MCF 10A (cell line): Measurements from ENCODE around the gene RBM11. TPM values are rescaled to one million over a fixed set of nuclear protein-coding genes. Genes with fewer than 3 reads are reported as not detected.
"Not testable (repeated sequence)": the region's sequence is repeated elsewhere in the genome, so short reads cannot be mapped to it uniquely, and the experiment has no call there.

Experiments used
- Bru-seq: library from RNA; stranded (reverse); fragments of 400-500 nt; gene quantifications from one replicate; lab custom pipeline; 2021; lab: Mats Ljungman, UMichigan
- BruChase-seq, 2 experiments: library from RNA; stranded (reverse); fragments of 400-500 nt; gene quantifications; one replicate each; lab custom pipeline; 2021; lab: Mats Ljungman, UMichigan
- BruUV-seq: library from RNA; stranded (reverse); fragments of 400-500 nt; replicated peaks from 2 replicates; lab custom pipeline; 2021; lab: Mats Ljungman, UMichigan
- CTCF ChIA-PET: fragments of 300-600 bp; sonication (Branson Sonifier 250); formaldehyde crosslinking; extraction: SDS; loops from one replicate; lab custom pipeline; 2021; ENCODE audit warnings: antibody characterized with exemption, inconsistent platforms; lab: Yijun Ruan, JAX
- POLR2A ChIA-PET: fragments of 300-600, 350-650 bp; sonication (Branson Sonifier 250); formaldehyde crosslinking; extraction: SDS; loops from one replicate; lab custom pipeline; 2020; ENCODE audit warnings: antibody characterized with exemption, inconsistent platforms; lab: Yijun Ruan, JAX
- DNase-seq: peaks from one replicate; pipeline ENCODE4 v3.0.0-alpha.2; 2018; ENCODE audit not compliant: unreplicated experiment
- H3K27ac Mint-ChIP-seq: one replicate; pipeline ENCODE4 v1.8.0; 2022; ENCODE audit warnings: mild to moderate bottlenecking, low read depth, mixed read lengths; ENCODE audit not compliant: unreplicated experiment
- H3K27me3 Mint-ChIP-seq: one replicate; pipeline ENCODE4 v1.8.0; 2022; ENCODE audit warnings: mixed read lengths; ENCODE audit not compliant: insufficient read depth, unreplicated experiment
- H3K36me3 Mint-ChIP-seq: one replicate; pipeline ENCODE4 v1.8.0; 2022; ENCODE audit warnings: mild to moderate bottlenecking, moderate library complexity, mixed read lengths; ENCODE audit not compliant: insufficient read depth, unreplicated experiment
- H3K4me1 Mint-ChIP-seq: one replicate; pipeline ENCODE4 v1.8.0; 2022; ENCODE audit warnings: mixed read lengths; ENCODE audit not compliant: insufficient read depth, unreplicated experiment
- H3K4me3 Mint-ChIP-seq: one replicate; pipeline ENCODE4 v1.8.0; 2022; ENCODE audit warnings: mild to moderate bottlenecking, moderate library complexity, mixed read lengths; ENCODE audit not compliant: unreplicated experiment
- H3K9me3 Mint-ChIP-seq: one replicate; pipeline ENCODE4 v1.8.0; 2022; ENCODE audit warnings: mixed read lengths; ENCODE audit not compliant: unreplicated experiment
- intact Hi-C: fragments of 100-400 bp; cut with micrococcal nuclease; formaldehyde crosslinking; loops from 2 replicates; pipeline ENCODE4 v1.14.1; 2022
- long read RNA-seq: library from polyadenylated mRNA; stranded (forward); transcript quantifications from one replicate; pipeline ENCODE4 v2.0.0, GENCODE V29; 2022
- total RNA-seq: library from RNA; stranded (reverse); gene quantifications from 2 replicates; pipeline ENCODE4 v1.2.3, GENCODE V29; 2022
- TF ChIP-seq, protein P1 (sequence below): fragments of 200-600 bp; IDR thresholded peaks from one replicate; pipeline ENCODE4 v1.8.0; 2022; ENCODE audit warnings: antibody characterized with exemption, mild to moderate bottlenecking; ENCODE audit not compliant: unreplicated experiment

The RBM11 gene, protein sequence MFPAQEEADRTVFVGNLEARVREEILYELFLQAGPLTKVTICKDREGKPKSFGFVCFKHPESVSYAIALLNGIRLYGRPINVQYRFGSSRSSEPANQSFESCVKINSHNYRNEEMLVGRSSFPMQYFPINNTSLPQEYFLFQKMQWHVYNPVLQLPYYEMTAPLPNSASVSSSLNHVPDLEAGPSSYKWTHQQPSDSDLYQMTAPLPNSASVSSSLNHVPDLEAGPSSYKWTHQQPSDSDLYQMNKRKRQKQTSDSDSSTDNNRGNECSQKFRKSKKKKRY
- total RNA-seq (3.9 and 5.1 TPM in 2 replicates), Bru-seq, nascent RNA (percentile 47 among the genes with signal in this experiment), BruChase-seq, experiment 1, labeled RNA remaining after a 6-hour chase (percentile 47 among the genes with signal in this experiment), BruChase-seq, experiment 2, labeled RNA remaining after a 2-hour chase (percentile 55 among the genes with signal in this experiment)
- long read RNA-seq, partial matches to known transcripts: 0 of 5 reads
- long read RNA-seq, other reads (novel, unspliced or antisense): 2 of 5 reads

DNA sequence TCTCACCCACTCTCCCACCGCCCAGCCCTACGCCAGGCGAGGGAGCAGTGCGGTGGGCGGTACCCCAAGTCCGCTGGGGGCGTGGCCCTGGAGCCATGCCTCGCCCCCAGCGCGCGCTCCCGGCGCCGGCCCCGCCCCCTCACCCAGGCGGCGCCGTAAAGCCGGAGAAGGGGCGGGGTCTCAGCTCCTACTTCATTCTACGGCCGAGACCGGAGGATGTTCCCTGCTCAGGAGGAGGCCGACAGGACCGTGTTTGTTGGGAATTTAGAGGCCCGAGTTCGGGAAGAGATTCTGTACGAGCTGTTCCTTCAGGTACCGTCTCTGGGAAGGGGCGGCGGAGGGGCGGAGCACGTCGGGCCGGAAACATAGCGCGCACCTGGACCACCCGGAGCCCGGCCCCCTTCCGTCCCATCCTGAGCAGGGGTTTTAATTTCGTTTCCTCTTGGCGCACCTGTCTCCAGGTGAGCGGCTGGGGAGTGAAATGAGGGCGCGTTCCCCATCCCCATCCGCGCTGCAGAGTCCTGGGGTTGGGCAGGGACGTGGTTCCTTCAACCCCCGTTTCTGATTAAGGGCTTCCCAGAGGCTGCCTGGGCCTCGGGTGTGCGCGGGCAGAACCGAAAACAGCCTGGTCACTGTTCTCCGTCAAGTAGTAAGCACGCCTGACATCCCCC, at the start of gene RBM11:
Gene RBM11, plus strand, starts transcription at position 187 of the 671 bp plus-strand sequence. Its CDS starts 30 bp downstream, at position 217.
- Mint-ChIP-seq H3K4me1 (no peaks in the 10 kb centered on the region), H3K27ac (no peak within 1 kb of the TSS), H3K27me3 (peaks cover 24% of the 10 kb centered on the region), H3K9me3 (no peaks in the 10 kb centered on the region), H3K4me3 (peak within 1 kb of the TSS; percentile 73), H3K36me3 (no peaks in the 10 kb centered on the region)
- POLR2A ChIA-PET: interaction anchor here (0.6 to 1.8 kb wide), 9 partner anchors 10 to 167 kb away, joined by 3 to 9 read pairs (median 3); partner anchors contain the start of gene HSPA13
- DNase-seq: peak; percentile 83
- TF ChIP-seq, protein P1, sequence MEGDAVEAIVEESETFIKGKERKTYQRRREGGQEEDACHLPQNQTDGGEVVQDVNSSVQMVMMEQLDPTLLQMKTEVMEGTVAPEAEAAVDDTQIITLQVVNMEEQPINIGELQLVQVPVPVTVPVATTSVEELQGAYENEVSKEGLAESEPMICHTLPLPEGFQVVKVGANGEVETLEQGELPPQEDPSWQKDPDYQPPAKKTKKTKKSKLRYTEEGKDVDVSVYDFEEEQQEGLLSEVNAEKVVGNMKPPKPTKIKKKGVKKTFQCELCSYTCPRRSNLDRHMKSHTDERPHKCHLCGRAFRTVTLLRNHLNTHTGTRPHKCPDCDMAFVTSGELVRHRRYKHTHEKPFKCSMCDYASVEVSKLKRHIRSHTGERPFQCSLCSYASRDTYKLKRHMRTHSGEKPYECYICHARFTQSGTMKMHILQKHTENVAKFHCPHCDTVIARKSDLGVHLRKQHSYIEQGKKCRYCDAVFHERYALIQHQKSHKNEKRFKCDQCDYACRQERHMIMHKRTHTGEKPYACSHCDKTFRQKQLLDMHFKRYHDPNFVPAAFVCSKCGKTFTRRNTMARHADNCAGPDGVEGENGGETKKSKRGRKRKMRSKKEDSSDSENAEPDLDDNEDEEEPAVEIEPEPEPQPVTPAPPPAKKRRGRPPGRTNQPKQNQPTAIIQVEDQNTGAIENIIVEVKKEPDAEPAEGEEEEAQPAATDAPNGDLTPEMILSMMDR: no peak
- TSS peak; percentile 52 for BruUV-seq
- intact Hi-C loops: no loop called here
- CTCF ChIA-PET: interaction anchor here (2.2 kb wide), 1 partner anchor 30 kb away, joined by 4 read pairs; no protein-coding TSS in a partner anchor

DNA sequence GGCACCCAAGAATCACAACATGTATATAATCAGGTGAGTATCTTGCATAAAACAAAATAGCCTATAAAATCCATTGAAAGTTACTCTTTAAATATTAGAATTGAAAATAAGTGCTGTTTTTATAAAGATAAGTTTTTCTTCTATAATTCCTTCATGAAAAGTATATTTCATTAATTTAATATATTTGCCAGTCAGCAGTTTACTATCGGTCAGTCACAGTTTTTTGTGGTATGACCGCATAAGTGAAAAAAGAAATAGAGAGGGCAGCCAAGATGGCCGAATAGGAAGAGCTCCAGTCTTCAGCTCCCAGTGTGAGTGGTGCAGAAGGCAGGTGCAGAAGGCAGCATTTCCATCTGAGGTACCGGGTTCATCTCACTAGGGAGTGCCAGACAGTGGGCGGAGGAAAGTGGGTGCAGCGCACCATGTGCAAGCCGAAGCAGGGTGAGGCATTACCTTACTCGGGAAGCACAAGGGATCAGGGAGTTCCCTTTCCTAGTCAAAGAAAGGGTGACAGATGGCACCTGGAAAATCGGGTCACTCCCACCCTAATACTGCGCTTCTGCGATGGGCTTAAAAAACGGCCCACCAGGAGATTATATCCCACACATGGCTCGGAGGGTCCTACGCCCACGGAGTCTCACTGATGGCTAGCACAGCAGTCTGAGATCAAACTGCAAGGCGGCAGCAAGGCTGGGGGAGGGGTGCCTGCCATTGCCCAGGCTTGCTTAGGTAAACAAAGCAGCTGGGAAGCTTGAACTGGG, 49.3 kb upstream of the RBM11 start:
- peak; percentile 77 for DNase-seq
- BruUV-seq, H3K9me3 Mint-ChIP-seq, H3K36me3 Mint-ChIP-seq, intact Hi-C loops, H3K27me3 Mint-ChIP-seq, H3K4me1 Mint-ChIP-seq, POLR2A ChIA-PET: not testable (repeated sequence)
- Mint-ChIP-seq H3K27ac (peak overlapping the region; percentile 14), H3K4me3 (peak overlapping the region; percentile 69)
- CTCF ChIA-PET: interaction anchor here (0.6 to 0.9 kb wide), 2 partner anchors 44 to 91 kb away, joined by 3 read pairs; no protein-coding TSS in a partner anchor

DNA sequence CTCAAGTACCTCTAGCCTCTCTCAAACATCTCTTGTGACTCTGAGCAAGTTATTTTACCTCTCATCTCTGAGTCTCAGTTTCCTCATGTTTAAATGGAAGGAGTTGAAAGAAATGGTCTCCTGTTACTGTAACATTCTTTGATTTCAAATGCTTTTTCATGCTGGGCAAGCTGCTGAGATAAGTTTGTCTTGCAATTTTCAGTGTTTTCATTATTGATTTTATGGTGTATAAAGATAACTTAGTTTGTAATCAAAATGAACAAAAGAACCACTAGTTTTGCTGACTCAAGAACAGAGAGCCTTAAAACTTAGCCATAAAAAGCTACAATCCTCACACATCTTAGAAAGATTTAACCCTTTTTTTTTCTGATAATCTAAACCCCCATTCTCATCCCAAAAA, 9.7 kb upstream of the RBM11 start:
- POLR2A ChIA-PET: interaction anchor here (1.1 kb wide), 1 partner anchor 10 kb away, joined by 5 read pairs; the partner anchor contains the start of gene RBM11
- TF ChIP-seq, protein P1: no peak
- intact Hi-C loops: no loop called here
- H3K27me3 Mint-ChIP-seq: peaks cover 72% of the 10 kb centered on the region
- peaks cover 2% of the 10 kb centered on the region for H3K9me3 Mint-ChIP-seq
- no TSS peak for BruUV-seq
- no peak for DNase-seq
- no peaks in the 10 kb centered on the region for H3K4me1 Mint-ChIP-seq
- no peak overlapping the region for H3K4me3 Mint-ChIP-seq
- H3K27ac Mint-ChIP-seq: no peak overlapping the region
- no peaks in the 10 kb centered on the region for H3K36me3 Mint-ChIP-seq
- CTCF ChIA-PET: interaction anchor here (0.5 to 0.8 kb wide), 2 partner anchors 19 to 230 kb away, joined by 3 read pairs; no protein-coding TSS in a partner anchor

DNA sequence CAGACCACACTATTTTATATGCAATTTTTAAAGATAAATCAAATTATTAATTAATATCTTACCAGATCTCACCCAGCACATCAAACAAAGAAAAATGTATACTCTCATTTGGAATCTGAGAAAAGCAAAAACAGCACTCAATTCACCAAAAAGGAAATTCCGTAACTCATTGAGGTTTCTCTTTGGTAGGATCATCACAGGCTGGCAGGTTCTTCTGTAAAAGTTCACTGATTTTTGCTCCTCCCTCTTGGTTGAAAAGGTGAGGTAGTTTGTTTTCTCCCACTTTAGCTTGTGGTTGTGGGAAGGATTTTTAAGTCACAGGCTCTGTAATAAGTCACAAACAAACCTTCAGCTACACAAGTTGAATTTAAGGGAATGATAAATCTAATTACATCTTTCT, 5.2 kb upstream of the RBM11 start, which contains the start of gene LIPI:
Gene LIPI, minus strand, starts transcription at position 218 of the 400 bp plus-strand sequence. Its CDS starts 110 bp downstream, at position 108.
- Mint-ChIP-seq H3K4me1 (no peaks in the 10 kb centered on the region), H3K4me3 (no peak within 1 kb of the TSS), H3K9me3 (no peaks in the 10 kb centered on the region), H3K27me3 (peaks cover 77% of the 10 kb centered on the region), H3K36me3 (no peaks in the 10 kb centered on the region), H3K27ac (no peak within 1 kb of the TSS)
- ChIA-PET POLR2A (no interaction called here), CTCF (no interaction called here)
- BruUV-seq: TSS peak; percentile 77
- intact Hi-C loops: no loop called here
- TF ChIP-seq, protein P1: no peak
- no peak for DNase-seq
